DMS53 treated with DMSO at 0.1 percent for 48 hours (cell line): ENCODE measurements around the gene KIF27.
"Not testable (repeated sequence)": the region's sequence is repeated elsewhere in the genome, so short reads cannot be mapped to it uniquely, and the experiment has no call there.

Experiments used
- DNase-seq: peaks from one replicate; lab custom pipeline; 2025; ENCODE audit not compliant: unreplicated experiment; lab: John Stamatoyannopoulos, UW

Gene KIF27

DNA sequence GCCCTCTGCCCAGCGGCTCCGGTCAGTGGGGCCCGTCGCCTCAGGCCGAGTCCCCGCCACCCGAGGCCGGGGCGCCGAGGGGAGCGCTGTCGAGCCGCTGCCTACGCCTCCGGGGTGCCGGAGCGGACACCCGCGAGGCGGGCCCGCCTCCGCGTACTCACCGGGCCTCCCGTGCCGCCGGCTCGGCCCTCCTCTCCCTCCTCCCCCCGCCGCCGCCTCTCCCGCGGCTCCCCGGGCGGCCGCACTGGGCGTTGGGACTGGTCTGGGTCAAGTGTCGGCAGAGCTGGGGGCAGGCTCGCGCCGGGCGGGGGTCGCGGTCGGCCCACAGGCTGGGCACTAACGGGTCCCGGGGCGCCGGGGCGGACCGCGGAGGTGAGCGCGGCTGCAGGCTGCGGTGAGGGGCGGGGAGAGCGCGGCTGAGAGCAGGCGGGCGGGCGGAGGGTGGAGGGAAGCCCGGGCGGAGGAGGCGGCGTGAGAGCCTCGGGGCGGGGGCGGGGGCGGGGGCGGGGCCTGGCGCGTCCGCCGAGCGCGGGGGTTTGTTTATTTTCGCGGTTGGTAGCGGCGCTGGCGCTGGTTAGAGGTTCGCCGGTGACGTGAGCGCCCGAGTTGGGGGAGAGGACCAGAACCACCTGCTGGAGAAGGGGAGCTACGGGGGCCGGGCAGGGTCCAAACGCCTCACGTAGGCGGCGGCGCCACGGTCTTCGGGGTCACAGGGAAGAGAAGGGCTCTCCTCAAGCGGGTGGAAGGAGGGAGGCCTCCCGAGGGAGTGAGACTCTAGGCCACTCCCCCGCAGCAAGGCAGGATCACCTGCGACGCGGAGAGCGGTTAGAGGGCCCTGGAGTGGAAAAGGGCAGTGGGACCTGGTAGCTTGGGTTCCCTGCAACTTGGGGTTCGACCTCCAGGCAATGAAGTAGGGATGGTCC is 103.6 kb downstream of the KIF27 start, which contains the start of gene GKAP1:
Gene GKAP1, minus strand, starts transcription at position 414 of the 923 bp plus-strand sequence. CDS start 11,252 bp downstream, outside the sequence.
- DNase-seq, result peak; percentile 39

DNA sequence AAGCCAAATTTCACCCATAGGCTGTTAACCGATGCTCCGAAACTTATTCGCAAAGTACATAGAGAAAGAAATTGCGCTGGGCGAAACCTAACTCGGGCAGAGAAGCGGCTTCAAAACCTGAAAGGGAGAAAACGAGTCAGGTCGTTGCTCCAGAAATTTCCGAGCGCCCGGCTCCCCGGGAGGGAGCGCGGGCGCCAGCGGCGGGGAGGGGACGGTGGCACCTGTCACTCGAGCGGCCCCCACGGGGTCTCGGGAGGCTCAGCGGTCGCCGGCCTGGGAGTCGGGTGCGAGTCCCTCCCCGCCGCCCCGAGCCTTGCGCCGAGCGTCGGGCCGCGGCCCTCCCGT is 104.2 kb downstream of the KIF27 start:
- DNase-seq, result not testable (repeated sequence)

DNA sequence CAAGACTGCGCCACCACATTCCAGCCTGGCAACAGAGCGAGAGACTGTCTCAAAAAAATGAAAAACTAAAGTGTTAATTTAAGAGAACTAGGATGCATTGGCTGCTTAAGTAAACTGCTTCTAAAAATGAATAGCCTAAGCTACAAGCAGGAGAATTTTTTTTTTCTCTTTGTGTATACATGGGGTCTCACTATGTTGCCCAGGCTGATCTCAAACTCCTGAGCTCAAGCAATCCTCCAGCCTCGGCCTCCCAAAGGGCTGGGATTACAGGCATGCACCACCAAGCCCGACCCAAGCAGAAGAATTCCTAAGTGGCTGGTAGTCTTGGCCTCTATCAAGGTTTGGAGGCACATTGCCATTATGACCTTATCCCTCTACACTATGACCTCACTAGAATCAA is 106.1 kb downstream of the KIF27 start:
- not testable (repeated sequence) for DNase-seq

DNA sequence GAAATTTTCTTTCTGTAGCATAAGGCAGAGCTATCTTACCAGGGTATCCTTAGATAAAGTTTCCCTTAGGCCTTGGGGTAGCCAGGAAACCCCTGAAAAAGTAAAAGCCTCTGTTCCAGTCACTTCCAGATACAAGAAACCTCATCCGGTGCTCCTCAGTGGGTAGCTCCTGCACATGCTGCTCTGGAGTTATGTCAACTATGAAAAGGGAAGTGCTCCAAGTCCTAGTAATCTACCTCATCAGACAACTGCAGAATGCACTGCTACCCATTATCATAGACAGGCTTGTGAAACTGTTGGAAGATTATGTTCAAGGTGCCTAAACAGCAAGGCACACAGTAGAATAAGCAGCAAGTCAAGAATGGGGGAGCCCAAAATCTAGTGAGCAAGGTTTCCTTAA is 112.0 kb downstream of the KIF27 start:
- DNase-seq, result not testable (repeated sequence)

DNA sequence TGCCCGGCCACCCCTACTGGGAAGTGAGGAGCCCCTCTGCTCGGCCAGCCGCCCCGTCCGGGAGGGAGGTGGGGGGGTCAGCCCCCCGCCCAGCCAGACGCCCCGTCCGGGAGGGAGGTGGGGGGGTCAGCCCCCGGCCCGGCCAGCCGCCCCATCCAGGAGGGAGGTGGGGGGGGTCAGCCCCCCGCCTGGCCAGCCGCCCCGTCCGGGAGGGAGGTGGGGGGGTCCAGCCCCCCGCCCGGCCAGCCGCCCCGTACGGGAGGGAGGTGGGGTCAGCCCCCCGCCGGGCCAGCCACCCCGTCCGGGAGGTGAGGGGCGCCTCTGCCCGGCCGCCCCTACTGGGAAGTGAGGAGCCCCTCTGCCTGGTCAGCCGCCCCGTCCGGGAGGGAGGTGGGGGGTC is 116.8 kb downstream of the KIF27 start:
- DNase-seq, result not testable (repeated sequence)

DNA sequence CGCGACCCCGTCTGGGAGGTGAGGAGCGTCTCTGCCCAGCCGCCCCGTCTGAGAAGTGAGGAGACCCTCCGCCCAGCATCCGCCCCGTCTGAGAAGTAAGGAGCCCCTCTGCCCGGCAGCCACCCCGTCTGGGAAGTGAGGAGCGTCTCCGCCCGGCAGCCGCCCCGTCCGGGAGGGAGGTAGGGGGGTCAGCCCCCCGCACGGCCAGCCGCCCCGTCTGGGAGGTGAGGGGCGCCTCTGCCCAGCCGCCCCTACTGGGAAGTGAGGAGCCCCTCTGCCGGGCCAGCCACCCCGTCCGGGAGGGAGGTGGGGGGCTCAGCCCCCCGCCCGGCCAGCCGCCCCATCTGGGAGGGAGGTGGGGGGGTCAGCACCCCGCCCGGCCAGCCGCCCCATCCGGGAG is 117.3 kb downstream of the KIF27 start:
- not testable (repeated sequence) for DNase-seq

DNA sequence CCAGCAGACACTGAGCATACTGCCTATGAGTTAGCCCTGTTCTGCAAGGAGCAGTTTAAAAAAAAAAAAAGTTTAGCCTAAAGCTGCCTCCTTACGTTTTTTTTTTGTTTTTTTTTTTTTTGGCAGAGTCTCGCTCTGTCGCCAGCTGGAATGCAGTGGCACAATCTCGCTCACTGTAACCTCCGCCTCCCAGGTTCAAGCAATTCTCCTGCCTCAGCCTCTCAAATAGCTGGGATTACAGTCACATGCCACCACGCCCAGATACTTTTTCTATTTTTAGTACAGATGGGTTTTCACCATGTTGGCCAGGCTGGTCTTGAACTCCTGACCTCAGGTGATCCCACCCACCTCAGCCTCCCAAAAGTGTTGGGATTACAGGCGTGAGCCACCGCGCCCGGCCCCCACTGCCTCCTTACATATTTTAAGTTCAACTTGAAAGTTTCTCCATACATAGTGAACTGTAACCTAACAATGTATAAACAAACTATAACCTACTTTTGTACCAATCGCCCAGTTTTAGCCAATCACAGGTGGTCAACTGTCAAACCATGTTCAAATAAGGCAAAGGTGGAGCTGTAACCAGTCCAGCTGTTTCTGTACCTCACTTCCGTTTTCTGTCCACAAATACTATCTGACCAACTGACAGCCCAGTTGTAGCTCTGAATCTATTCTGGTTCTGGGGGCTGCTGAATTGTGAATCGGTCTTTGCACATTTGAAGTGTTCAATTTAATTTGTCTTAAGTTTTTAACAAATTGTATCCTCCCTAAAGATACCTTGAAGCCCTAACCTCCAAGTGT is 120.8 kb downstream of the KIF27 start:
- no peak for DNase-seq

DNA sequence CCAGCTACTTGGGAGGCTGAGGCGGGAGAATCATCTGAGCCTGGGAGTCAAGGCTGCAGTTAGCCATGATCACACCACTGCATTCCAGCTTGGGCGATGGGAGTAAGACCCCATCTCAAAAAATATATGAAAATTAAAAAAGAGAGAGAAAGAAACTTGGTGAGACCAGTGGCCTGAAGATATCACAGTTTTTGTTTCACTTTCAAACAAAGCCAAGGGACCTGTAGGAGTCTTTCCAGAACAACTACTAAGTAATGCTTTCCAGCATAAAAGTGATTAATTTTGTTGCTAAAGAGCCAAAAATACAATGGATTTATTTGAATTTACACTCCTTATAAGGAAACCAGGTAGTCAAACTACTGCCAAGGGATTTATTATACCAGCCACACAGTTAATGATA is 127.2 kb downstream of the KIF27 start:
- DNase-seq, result no peak

DNA sequence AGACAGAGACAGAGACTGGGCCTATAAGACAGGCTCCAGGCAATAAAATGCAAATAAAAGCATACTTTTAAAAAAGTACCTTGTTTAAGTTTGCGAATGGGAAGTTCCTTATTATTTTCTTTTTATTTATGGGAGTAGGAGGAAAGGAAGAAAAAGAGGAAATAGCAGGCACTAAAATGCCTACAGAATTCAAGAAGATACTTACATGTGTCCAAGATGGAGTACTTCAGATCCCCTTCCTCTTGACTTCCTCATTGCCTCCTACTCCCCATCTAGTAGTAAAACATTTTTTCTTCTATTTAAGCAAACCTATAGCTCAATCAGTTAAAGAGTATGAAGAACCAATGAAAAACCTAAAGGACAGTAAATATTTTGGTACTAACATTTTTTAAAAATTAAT is 128.5 kb downstream of the KIF27 start:
- no peak for DNase-seq
